Sigmoid colon (tissue), 7 donors: ENCODE measurements around the gene HDAC4. TPM values are rescaled to one million over a fixed set of nuclear protein-coding genes. Genes with fewer than 3 reads are reported as not detected.

Experiments
- DNase-seq: peaks from one replicate; pipeline ENCODE4 v3.0.0-alpha.2; 2019
- H3K27ac ChIP-seq, 4 donors: fragments of 200-600 bp; sonication (generic); one replicate each; pipeline ENCODE4 v1.5.1; 2016 to 2019; ENCODE audit warnings: mild to moderate bottlenecking in 1 of 4
- H3K27me3 ChIP-seq, 3 donors: fragments of 200-600 bp; sonication (generic); one replicate each; pipeline ENCODE4 v1.5.1; 2019; ENCODE audit warnings: mild to moderate bottlenecking in 1 of 3
- H3K36me3 ChIP-seq, 4 donors: fragments of 200-600 bp; sonication (generic); one replicate each; pipeline ENCODE4 v1.5.1; 2016 to 2019
- H3K4me1 ChIP-seq, 4 donors: fragments of 200-600 bp; sonication (generic); one replicate each; pipeline ENCODE4 v1.5.1; 2017 to 2019
- H3K4me3 ChIP-seq, 4 donors: fragments of 200-600 bp; sonication (generic); one replicate each; pipeline ENCODE4 v1.5.1; 2017 to 2019; ENCODE audit warnings: mild to moderate bottlenecking in 2 of 4, moderate library complexity in 1 of 4
- H3K9me3 ChIP-seq, 4 donors: fragments of 200-600 bp in 3 of 4; sonication (generic) in 3 of 4; one replicate each; pipeline versions ENCODE4 v1.5.1 to v1.6.1; 2013 to 2019
- EP300 ChIP-seq, 4 donors: sonication (generic); formaldehyde crosslinking; IDR thresholded peaks; one replicate each; pipeline ENCODE4 v1.6.1; 2017; ENCODE audit warnings: antibody characterized with exemption in 4 of 4
- POLR2A ChIP-seq, 2 donors: fragments of 450-650 bp; IDR thresholded peaks; one replicate each; pipeline ENCODE4 v1.6.1; 2016; ENCODE audit warnings: antibody characterized with exemption in 2 of 2, mild to moderate bottlenecking in 2 of 2, moderate library complexity in 2 of 2
- POLR2AphosphoS5 ChIP-seq, 4 donors: sonication (generic); formaldehyde crosslinking; IDR thresholded peaks; one replicate each; pipeline ENCODE4 v1.6.1; 2017; ENCODE audit warnings: antibody characterized with exemption in 4 of 4
- WGBS, 2 donors: extraction: QIAGEN DNeasy Blood & Tissue Kit; methylation state at CpG; one replicate each; pipeline ENCODE4 v1.1.7; 2013; 5-methylcytosine and 5-hydroxymethylcytosine counted together
- intact Hi-C: fragments of 100-400 bp; cut with DNase I; formaldehyde crosslinking; loops from one replicate; pipeline ENCODE4 v1.15.1; 2023
- polyA plus RNA-seq, 3 donors: library from polyadenylated mRNA; stranded (reverse); fragments of 200-250 nt; gene quantifications; one replicate each; pipeline ENCODE4 v1.2.3, GENCODE V29; 2013
- total RNA-seq, 4 donors: library from RNA; depleted of rRNA; stranded (reverse); fragments of >200 nt; gene quantifications; one replicate each; pipeline ENCODE4 v1.1.0, GENCODE V29; 2016
- TF ChIP-seq, protein P1 (sequence below), 4 experiments: fragments of 450-650 bp in 3 of 4; fragments of 200-600 bp in 1 of 4; IDR thresholded peaks; one replicate each; pipeline ENCODE4 v1.5.1; 2016 to 2019; ENCODE audit warnings: antibody characterized with exemption in 4 of 4, mild to moderate bottlenecking in 3 of 4, moderate library complexity in 2 of 4
- donor health status: healthy with polysubstance abuse.
- donor health status: Bipolar disorder and iron deficiency.
- donor health status: healthy.

HDAC4 gene
- total and polyA plus RNA-seq, 7 donors = 1.8 to 196 (median 77.0) TPM

DNA sequence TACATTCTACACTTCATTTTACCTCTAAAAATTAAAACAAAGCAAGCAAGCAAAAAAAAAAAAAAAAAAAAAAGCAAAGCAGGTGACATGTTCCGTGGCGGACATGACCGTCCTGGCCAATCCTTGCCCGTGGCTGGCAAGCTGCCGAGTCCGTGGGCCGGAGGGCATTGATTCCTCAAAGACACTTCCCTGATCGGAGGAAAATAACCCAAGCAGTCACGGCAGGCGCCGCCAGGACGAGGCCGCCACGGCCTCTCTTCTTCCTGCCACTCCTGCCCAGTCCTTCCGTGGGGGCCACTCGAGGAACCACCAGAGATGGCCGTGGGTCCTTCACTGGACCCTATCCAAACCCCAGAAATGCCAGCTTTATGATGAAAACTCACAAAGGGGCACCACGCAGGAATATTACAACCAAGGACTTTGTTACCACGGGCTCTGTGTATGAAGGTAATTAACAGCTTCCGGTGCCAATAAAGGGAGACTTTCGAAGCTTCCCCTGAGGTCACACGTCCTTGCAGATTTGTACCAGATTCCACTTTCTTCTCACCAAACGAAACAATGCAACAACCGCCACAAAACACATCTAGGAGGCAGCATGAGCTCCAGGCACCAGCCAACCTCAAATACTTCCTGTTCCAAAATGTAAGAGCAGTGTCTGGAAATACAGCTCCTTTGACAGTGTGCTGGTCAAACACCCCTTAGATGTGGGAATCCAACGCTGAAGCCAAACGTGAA, 170.3 kb downstream of the HDAC4 start:
- Histone ChIP-seq H3K27ac (peak overlapping the region; percentile 23 to 91 (median 58)), H3K36me3 (peaks cover 0 to 12% (median 2%) of the 10 kb centered on the region in 4 donors), H3K9me3 (no peaks in the 10 kb centered on the region), H3K4me3 (no peak overlapping the region), H3K27me3 (no peaks in the 10 kb centered on the region), H3K4me1 (peaks cover 0 to 92% (median 73%) of the 10 kb centered on the region in 4 donors)
- TF ChIP-seq, protein P1, sequence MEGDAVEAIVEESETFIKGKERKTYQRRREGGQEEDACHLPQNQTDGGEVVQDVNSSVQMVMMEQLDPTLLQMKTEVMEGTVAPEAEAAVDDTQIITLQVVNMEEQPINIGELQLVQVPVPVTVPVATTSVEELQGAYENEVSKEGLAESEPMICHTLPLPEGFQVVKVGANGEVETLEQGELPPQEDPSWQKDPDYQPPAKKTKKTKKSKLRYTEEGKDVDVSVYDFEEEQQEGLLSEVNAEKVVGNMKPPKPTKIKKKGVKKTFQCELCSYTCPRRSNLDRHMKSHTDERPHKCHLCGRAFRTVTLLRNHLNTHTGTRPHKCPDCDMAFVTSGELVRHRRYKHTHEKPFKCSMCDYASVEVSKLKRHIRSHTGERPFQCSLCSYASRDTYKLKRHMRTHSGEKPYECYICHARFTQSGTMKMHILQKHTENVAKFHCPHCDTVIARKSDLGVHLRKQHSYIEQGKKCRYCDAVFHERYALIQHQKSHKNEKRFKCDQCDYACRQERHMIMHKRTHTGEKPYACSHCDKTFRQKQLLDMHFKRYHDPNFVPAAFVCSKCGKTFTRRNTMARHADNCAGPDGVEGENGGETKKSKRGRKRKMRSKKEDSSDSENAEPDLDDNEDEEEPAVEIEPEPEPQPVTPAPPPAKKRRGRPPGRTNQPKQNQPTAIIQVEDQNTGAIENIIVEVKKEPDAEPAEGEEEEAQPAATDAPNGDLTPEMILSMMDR (IDR thresholded peaks at IDR 0.05) = no peak
- TF ChIP-seq EP300 (IDR thresholded peaks at IDR 0.05) = no peak
- TF ChIP-seq POLR2AphosphoS5 (IDR thresholded peaks at IDR 0.05) = no peak
- TF ChIP-seq POLR2A (IDR thresholded peaks at IDR 0.05) = no peak
- intact Hi-C loops = no loop called here
- DNase-seq = peak; percentile 68
- 59 to 80% methylated on average over 26 of the region's 26 CpGs for WGBS, 2 donors

DNA sequence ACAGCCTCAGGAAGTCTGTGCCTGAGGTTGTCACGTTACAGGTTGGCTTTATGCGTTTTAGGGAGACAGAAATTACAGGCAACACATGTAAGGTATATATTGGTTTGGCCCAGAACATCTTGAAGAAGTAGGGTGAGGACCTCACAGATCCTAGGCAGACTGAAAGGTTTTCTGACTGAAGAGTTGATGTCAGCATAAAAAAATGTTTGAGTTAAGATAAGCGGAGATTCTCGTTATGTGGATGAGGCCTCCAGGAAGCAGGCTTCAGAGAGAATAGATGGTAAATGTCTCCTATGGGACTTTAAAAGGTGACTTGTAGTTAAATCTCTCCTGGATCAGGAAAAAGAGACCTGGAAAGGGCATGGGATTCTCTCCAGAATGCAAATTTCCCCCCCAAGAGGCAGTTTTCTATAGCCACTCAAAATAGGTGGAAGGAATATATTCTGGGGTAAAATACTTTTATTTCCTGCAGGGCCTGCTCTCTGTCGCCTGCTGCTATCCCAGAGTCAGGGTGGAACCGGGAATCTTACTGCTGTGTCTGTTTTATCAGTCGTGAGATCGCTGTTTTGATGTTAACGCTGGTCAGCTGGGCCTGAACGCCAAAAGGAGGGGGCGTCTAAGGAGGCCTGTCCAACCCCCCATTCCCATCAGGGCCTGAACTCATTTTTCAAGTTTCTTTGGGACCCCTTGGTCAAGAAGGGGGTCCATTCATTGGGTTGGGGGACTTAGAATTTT, 171.1 kb downstream of the HDAC4 start:
- H3K36me3 ChIP-seq = peaks cover 0 to 4% (median 0%) of the 10 kb centered on the region in 4 donors
- H3K27ac ChIP-seq = peak overlapping the region; percentile 7 to 91 (median 46)
- no peaks in the 10 kb centered on the region for H3K27me3 ChIP-seq
- TF ChIP-seq EP300 (IDR thresholded peaks at IDR 0.05) = no peak
- TF ChIP-seq POLR2A (IDR thresholded peaks at IDR 0.05) = no peak
- TF ChIP-seq, protein P1 (IDR thresholded peaks at IDR 0.05) = no peak
- TF ChIP-seq POLR2AphosphoS5 (IDR thresholded peaks at IDR 0.05) = no peak
- peak; percentile 30 for DNase-seq
- H3K9me3 ChIP-seq = no peaks in the 10 kb centered on the region
- 91 to 92% methylated on average over 11 of the region's 11 CpGs for WGBS, 2 donors
- H3K4me3 ChIP-seq = no peak overlapping the region
- peaks cover 0 to 91% (median 73%) of the 10 kb centered on the region in 4 donors for H3K4me1 ChIP-seq
- intact Hi-C loops = no loop called here

DNA sequence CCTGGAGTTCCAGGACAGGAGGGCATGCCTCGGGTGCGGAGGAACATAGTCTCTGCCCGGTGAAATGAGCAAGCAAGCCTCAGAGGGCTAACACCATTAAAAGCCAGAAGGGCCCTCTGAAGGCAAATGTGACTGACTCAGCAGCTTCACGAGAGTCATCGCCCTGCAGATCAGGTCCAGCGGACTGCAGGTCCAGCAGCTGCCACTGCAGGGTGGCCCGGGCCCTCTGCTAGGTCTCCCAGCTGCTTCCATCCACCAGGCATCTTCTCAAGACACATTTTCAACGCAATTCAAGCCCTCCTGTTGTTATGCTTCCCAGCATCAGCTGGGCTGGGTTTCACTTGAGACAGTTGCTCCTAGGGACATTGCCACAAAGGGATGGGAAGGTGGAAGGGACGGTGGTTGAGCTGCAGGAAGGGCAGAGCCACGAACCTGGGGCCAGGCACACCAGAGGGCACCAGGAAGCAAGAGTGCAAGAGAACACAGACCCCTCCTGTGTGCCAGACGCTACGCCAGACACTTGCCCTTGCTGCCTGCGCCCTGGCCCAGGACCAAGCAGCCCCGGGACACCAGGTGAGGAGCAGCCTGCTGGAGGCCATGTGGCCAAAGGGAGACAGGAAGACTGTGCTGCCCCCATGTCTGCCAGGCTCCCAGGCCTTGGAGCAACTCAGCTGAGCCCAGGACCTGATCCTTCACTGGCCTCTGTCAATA, 173.0 kb downstream of the HDAC4 start:
- intact Hi-C loops = no loop called here
- WGBS, 2 donors = 80 to 84% methylated on average over 14 of the region's 14 CpGs
- H3K4me1 ChIP-seq = peaks cover 0 to 93% (median 86%) of the 10 kb centered on the region in 4 donors
- no peaks in the 10 kb centered on the region for H3K36me3 ChIP-seq
- TF ChIP-seq EP300 (IDR thresholded peaks at IDR 0.05) (no peak), POLR2A (IDR thresholded peaks at IDR 0.05) (no peak), POLR2AphosphoS5 (IDR thresholded peaks at IDR 0.05) (no peak)
- TF ChIP-seq, protein P1 (IDR thresholded peaks at IDR 0.05) = no peak
- no peaks in the 10 kb centered on the region for H3K9me3 ChIP-seq
- H3K4me3 ChIP-seq = no peak overlapping the region
- DNase-seq = peak; percentile 73
- H3K27me3 ChIP-seq = no peaks in the 10 kb centered on the region
- peak overlapping the region; percentile 80 to 91 (median 86) for H3K27ac ChIP-seq

DNA sequence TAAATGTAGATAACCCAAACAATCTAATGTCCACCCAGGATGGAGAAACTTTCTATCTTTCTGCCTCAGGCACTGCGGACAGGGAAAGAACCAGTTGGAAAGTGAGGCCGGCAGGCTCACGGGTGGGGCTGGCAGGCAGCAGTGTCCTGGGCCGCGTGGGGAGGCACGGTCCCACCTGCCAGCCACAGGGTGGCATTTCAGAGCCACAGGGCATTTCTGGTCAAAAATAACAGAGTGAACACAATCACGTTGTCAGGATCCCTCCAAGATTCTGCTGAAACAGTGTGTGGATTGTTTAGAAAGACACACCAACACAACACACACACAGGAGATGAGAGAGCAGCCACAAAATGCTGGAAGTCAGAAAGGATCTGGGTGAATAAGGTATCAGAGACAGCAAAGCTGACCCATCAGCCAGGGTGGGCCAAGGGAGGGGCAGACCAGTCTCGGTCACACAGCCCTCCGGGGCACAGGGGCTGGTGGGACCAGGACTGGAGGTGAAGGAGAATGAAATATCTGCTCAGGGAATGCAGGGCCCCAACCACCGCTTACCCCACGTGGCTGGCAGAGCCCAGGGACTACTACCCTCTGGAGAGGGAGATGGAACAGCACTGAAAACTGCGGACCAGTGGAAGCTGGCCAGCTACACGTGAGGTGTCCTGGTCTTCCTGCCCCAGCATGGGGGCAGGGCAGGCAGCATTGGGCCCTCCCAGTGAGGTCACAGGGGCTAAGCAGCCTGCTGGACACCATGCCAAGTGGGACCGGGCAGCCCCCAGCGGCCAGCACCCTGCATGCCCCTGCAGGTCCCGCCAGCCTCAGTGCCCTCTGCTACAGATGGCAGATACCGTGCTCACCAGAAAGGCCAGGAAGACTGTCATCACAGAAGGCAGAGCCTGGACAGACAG, 173.9 kb downstream of the HDAC4 start:
- intact Hi-C loops = no loop called here
- Histone ChIP-seq H3K9me3 (no peaks in the 10 kb centered on the region), H3K27me3 (no peaks in the 10 kb centered on the region), H3K4me3 (no peak overlapping the region), H3K4me1 (peaks cover 0 to 97% (median 91%) of the 10 kb centered on the region in 4 donors), H3K27ac (peak overlapping the region; percentile 80 to 91 (median 86)), H3K36me3 (no peaks in the 10 kb centered on the region)
- no peak for TF ChIP-seq EP300 (IDR thresholded peaks at IDR 0.05)
- TF ChIP-seq POLR2AphosphoS5 (IDR thresholded peaks at IDR 0.05) = peak in 1 of 4 donors; percentile 18
- DNase-seq = peak; percentile 83
- WGBS, 2 donors = 82 to 83% methylated on average over 17 of the region's 17 CpGs
